DND-41 (cell line): ENCODE measurements around the gene PKP2.

Source experiments
- ATAC-seq: fragments of 200-7000 bp; cut with Tn5 transposase; 3 replicates; pipeline ENCODE4 v1.9.1; 2021; ENCODE audit warnings: low read depth; ENCODE audit not compliant: insufficient read depth
- DNase-seq: peaks from one replicate; pipeline ENCODE4 v3.0.0-alpha.2; 2020
- H2AFZ ChIP-seq: 2 replicates; pipeline ENCODE4 v1.6.0; 2012; ENCODE audit warnings: low read depth, low read length
- H3K27ac ChIP-seq: 2 replicates; pipeline ENCODE4 v1.5.1; 2012; ENCODE audit warnings: low read length, inconsistent platforms
- H3K27me3 ChIP-seq: fragments of 200-600 bp; sonication (generic); 2 replicates; pipeline ENCODE4 v1.6.0; 2012; ENCODE audit warnings: low read length, mild to moderate bottlenecking, inconsistent platforms; ENCODE audit not compliant: insufficient read depth, poor library complexity
- H3K36me3 ChIP-seq: 2 replicates; pipeline ENCODE4 v1.5.1; 2012; ENCODE audit warnings: low read length, inconsistent platforms; ENCODE audit not compliant: insufficient read depth
- H3K4me1 ChIP-seq: 2 replicates; pipeline ENCODE4 v1.5.1; 2012; ENCODE audit warnings: mild to moderate bottlenecking, low read length; ENCODE audit not compliant: insufficient read depth
- H3K4me2 ChIP-seq: 2 replicates; pipeline ENCODE4 v1.6.0; 2012; ENCODE audit warnings: mild to moderate bottlenecking, moderate library complexity, low read length, inconsistent platforms; ENCODE audit not compliant: insufficient read depth
- H3K4me3 ChIP-seq, 2 experiments: fragments of 200-600 bp in 1 of 2; shearing (Covaris generic) in 1 of 2; 2 replicates each; pipeline ENCODE4 v1.5.1; 2012 to 2016; ENCODE audit warnings: inconsistent platforms in 2 of 2, low read length in 2 of 2, mild to moderate bottlenecking in 2 of 2, low read depth in 1 of 2, moderate library complexity in 1 of 2
- H3K79me2 ChIP-seq: 2 replicates; pipeline ENCODE4 v1.6.0; 2012; ENCODE audit warnings: low read length, inconsistent platforms; ENCODE audit not compliant: insufficient read depth
- H3K9ac ChIP-seq: 2 replicates; pipeline ENCODE4 v1.6.0; 2012; ENCODE audit warnings: low read depth, mild to moderate bottlenecking, inconsistent platforms, low read length, moderate library complexity
- H3K9me3 ChIP-seq: 2 replicates; pipeline ENCODE4 v1.5.1; 2012; ENCODE audit warnings: low read length, moderate library complexity, mild to moderate bottlenecking, inconsistent platforms; ENCODE audit not compliant: insufficient read depth, severe bottlenecking
- H4K20me1 ChIP-seq: 2 replicates; pipeline ENCODE4 v1.6.0; 2012; ENCODE audit warnings: low read length; ENCODE audit not compliant: insufficient read depth
- CTCF ChIP-seq: IDR thresholded peaks from 2 replicates; pipeline ENCODE4 v1.5.1; 2012; ENCODE audit warnings: borderline replicate concordance, low read length, moderate library complexity, mild to moderate bottlenecking; ENCODE audit not compliant: poor library complexity, severe bottlenecking; ENCODE audit errors: extremely low read depth
- EZH2 ChIP-seq: IDR thresholded peaks from 3 replicates; pipeline ENCODE4 v1.6.1; 2012; ENCODE audit warnings: borderline replicate concordance, low read depth, mild to moderate bottlenecking, moderate library complexity, low read length, inconsistent platforms; ENCODE audit not compliant: severe bottlenecking

The PKP2 gene

GRCh38 chr12:32754111-32754510, 142.5 kb downstream of the PKP2 start:
- no peak overlapping the region for H2AFZ ChIP-seq
- H4K20me1 ChIP-seq, result peaks cover 4% of the 10 kb centered on the region; the same call in 1 of the 2 replicates
- TF ChIP-seq CTCF (no peak), EZH2 (no peak)
- peaks cover 39% of the 10 kb centered on the region for H3K79me2 ChIP-seq
- peaks cover 29% of the 10 kb centered on the region for H3K4me1 ChIP-seq
- peak overlapping the region; percentile 82; the same call in 1 of the 2 replicates for H3K27ac ChIP-seq
- H3K4me3 ChIP-seq, result peak overlapping the region; percentile 73 to 88; a peak in 3 of 4 replicates
- H3K27me3 ChIP-seq, result no peaks in the 10 kb centered on the region
- H3K4me2 ChIP-seq, result peak overlapping the region; percentile 71
- H3K9ac ChIP-seq, result peak overlapping the region; percentile 92
- DNase-seq (no peak), ATAC-seq (no peak)
- no peaks in the 10 kb centered on the region for H3K9me3 ChIP-seq
- peaks cover 48% of the 10 kb centered on the region for H3K36me3 ChIP-seq

GRCh38 chr12:32753605-32754004, 143.0 kb downstream of the PKP2 start:
- no peak for DNase-seq
- Histone ChIP-seq H3K4me1 (peaks cover 29% of the 10 kb centered on the region), H3K9ac (peak overlapping the region; percentile 92; the same call in 1 of the 2 replicates), H4K20me1 (peaks cover 4% of the 10 kb centered on the region; the same call in 1 of the 2 replicates), H3K27me3 (no peaks in the 10 kb centered on the region), H2AFZ (no peak overlapping the region), H3K4me3 (peak overlapping the region in 1 of 2 experiments; percentile 88; a peak in 2 of 4 replicates), H3K27ac (peak overlapping the region; percentile 82; the same call in 1 of the 2 replicates), H3K36me3 (peaks cover 52% of the 10 kb centered on the region), H3K9me3 (no peaks in the 10 kb centered on the region), H3K79me2 (peaks cover 40% of the 10 kb centered on the region), H3K4me2 (peak overlapping the region; percentile 71)
- TF ChIP-seq CTCF, result no peak
- no peak for TF ChIP-seq EZH2
- ATAC-seq, result no peak

GRCh38 chr12:32743264-32743663, 153.3 kb downstream of the PKP2 start:
- Histone ChIP-seq H2AFZ (no peak overlapping the region), H4K20me1 (peaks cover 2% of the 10 kb centered on the region; the same call in 1 of the 2 replicates), H3K4me3 (no peak overlapping the region), H3K9me3 (no peaks in the 10 kb centered on the region), H3K9ac (no peak overlapping the region), H3K27ac (no peak overlapping the region), H3K4me2 (no peak overlapping the region), H3K27me3 (no peaks in the 10 kb centered on the region), H3K79me2 (peaks cover 34% of the 10 kb centered on the region; the same call in 1 of the 2 replicates), H3K36me3 (peaks cover 95% of the 10 kb centered on the region), H3K4me1 (no peaks in the 10 kb centered on the region)
- TF ChIP-seq CTCF (no peak), EZH2 (no peak)
- DNase-seq, result no peak
- no peak for ATAC-seq
